ACHN (cell line): ENCODE results near the gene KIF19.

ENCODE experiments used
- DNase-seq: peaks from one replicate; pipeline ENCODE4 v3.0.0-alpha.2; 2015
- in situ Hi-C: cut with HindIII; loops from 2 replicates; pipeline ENCODE4 v1.10.0; 2017; ENCODE audit warnings: low sequenced_read_pairs, low pct_ligation_motif_present, low pct_unique_long_range_greater_than_20kb

KIF19 gene

GRCh38 chr17:74354561-74354960 is 28.5 kb downstream of the KIF19 start:
- DNase-seq = no peak
- in situ Hi-C loops = no loop called here

- in situ Hi-C loops = no loop called here
- DNase-seq = no peak
Observed at GRCh38 chr17:74355065-74355464, 29.0 kb downstream of the KIF19 start.

GRCh38 chr17:74356646-74357465 is 30.8 kb downstream of the KIF19 start:
- DNase-seq = no peak
- in situ Hi-C loops = no loop called here

GRCh38 chr17:74357466-74357809 is 31.4 kb downstream of the KIF19 start:
- in situ Hi-C loops = no loop called here
- DNase-seq = no peak

- in situ Hi-C loops = no loop called here
- DNase-seq = no peak
Observed at GRCh38 chr17:74358697-74359096, 32.7 kb downstream of the KIF19 start.

- no peak for DNase-seq
- in situ Hi-C loops = no loop called here
Observed at GRCh38 chr17:74359916-74360315, 33.9 kb downstream of the KIF19 start.

- DNase-seq = no peak
- in situ Hi-C loops = no loop called here
Observed at GRCh38 chr17:74360899-74361229, 34.8 kb downstream of the KIF19 start.

GRCh38 chr17:74361230-74362068 is 35.4 kb downstream of the KIF19 start, which contains the start of gene BTBD17:
Gene BTBD17 (minus strand): TSS chr17:74361868. CDS start chr17:74361819, 49 bp downstream.
- peak; percentile 58 for DNase-seq
- in situ Hi-C loops = no loop called here

- DNase-seq = no peak
- in situ Hi-C loops = no loop called here
Observed at GRCh38 chr17:74362069-74362405, 36.0 kb downstream of the KIF19 start.

GRCh38 chr17:74362810-74363498 is 36.9 kb downstream of the KIF19 start:
- no peak for DNase-seq
- in situ Hi-C loops = no loop called here

GRCh38 chr17:74367206-74367605 is 41.2 kb downstream of the KIF19 start, which contains the start of gene GPR142:
Gene GPR142 (plus strand): TSS chr17:74367506. CDS start chr17:74369541, 2,035 bp downstream.
- in situ Hi-C loops = no loop called here
- no peak for DNase-seq

GRCh38 chr17:74368341-74369081 is 42.5 kb downstream of the KIF19 start:
- in situ Hi-C loops = no loop called here
- peak; percentile 65 for DNase-seq

- in situ Hi-C loops = no loop called here
- DNase-seq = no peak
Observed at GRCh38 chr17:74369221-74369620, 43.2 kb downstream of the KIF19 start.

GRCh38 chr17:74369665-74370490 is 43.9 kb downstream of the KIF19 start:
- no peak for DNase-seq
- in situ Hi-C loops = no loop called here

- DNase-seq = no peak
- in situ Hi-C loops = no loop called here
Observed at GRCh38 chr17:74371653-74372147, 45.7 kb downstream of the KIF19 start.

- in situ Hi-C loops = no loop called here
- no peak for DNase-seq
Observed at GRCh38 chr17:74372426-74372825, 46.4 kb downstream of the KIF19 start.

- no peak for DNase-seq
- in situ Hi-C loops = no loop called here
Observed at GRCh38 chr17:74373838-74374606, 48.0 kb downstream of the KIF19 start.
